IPS-18a (cell line): Measurements from ENCODE around the gene GLIS2.

ENCODE experiments used
- H3K27ac ChIP-seq: one replicate; pipeline ENCODE4 v1.5.1; 2013; ENCODE audit warnings: low read length
- H3K27me3 ChIP-seq: one replicate; pipeline ENCODE4 v1.6.1; 2013; ENCODE audit warnings: mild to moderate bottlenecking, low read length; ENCODE audit not compliant: control insufficient read depth, insufficient read depth
- H3K36me3 ChIP-seq: one replicate; pipeline ENCODE4 v1.6.1; 2013; ENCODE audit warnings: low read depth, low read length; ENCODE audit not compliant: control insufficient read depth
- H3K4me1 ChIP-seq: one replicate; pipeline ENCODE4 v1.6.1; 2013; ENCODE audit warnings: low read depth, low read length; ENCODE audit not compliant: control insufficient read depth
- H3K4me3 ChIP-seq: one replicate; pipeline ENCODE4 v1.5.1; 2013; ENCODE audit warnings: low read length
- H3K9ac ChIP-seq: one replicate; pipeline ENCODE4 v1.6.1; 2013; ENCODE audit warnings: mild to moderate bottlenecking, low read length, moderate library complexity
- H3K9me3 ChIP-seq: one replicate; pipeline ENCODE4 v1.6.1; 2013; ENCODE audit warnings: low read depth, low read length; ENCODE audit not compliant: control insufficient read depth

GLIS2 gene

GRCh38 chr16:4351880-4352279 is 36.0 kb downstream of the GLIS2 start:
- no peak overlapping the region for H3K4me3 ChIP-seq
- H3K27ac ChIP-seq = no peak overlapping the region

GRCh38 chr16:4352843-4353242 is 37.0 kb downstream of the GLIS2 start:
- peaks cover 4% of the 10 kb centered on the region for H3K4me1 ChIP-seq
- no peaks in the 10 kb centered on the region for H3K9me3 ChIP-seq
- H3K36me3 ChIP-seq = no peaks in the 10 kb centered on the region
- no peak overlapping the region for H3K9ac ChIP-seq
- H3K27ac ChIP-seq = no peak overlapping the region
- no peak overlapping the region for H3K4me3 ChIP-seq
- peaks cover 4% of the 10 kb centered on the region for H3K27me3 ChIP-seq

More at GRCh38 chr16:4351880-4352279, 36.0 kb downstream of the GLIS2 start:
- Histone ChIP-seq H3K36me3 (no peaks in the 10 kb centered on the region), H3K9me3 (no peaks in the 10 kb centered on the region), H3K27me3 (peaks cover 4% of the 10 kb centered on the region), H3K4me1 (peaks cover 4% of the 10 kb centered on the region), H3K9ac (no peak overlapping the region)

DNA sequence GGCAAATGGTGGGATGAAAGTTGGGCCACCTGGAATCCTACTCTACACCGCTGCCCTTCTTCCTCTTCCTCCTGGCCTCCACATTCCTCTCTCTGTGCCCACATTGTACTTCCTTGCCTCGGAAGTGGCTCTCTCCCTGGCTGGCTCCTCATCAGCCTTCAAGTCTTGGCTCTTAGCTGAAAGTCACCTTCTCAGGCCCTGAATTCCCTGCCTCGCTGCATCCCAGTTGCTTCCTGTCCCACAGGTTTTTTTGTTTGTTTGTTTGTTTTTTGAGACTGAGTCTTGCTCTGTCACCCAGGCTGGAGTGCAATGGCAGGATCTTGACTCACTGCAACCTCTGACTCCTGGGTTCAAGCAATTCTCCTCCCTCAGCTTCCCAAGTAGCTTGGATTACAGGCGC is 37.8 kb downstream of the GLIS2 start:
- H3K9ac ChIP-seq = no peak overlapping the region
- no peak overlapping the region for H3K4me3 ChIP-seq
- H3K9me3 ChIP-seq = no peaks in the 10 kb centered on the region
- H3K4me1 ChIP-seq = peaks cover 4% of the 10 kb centered on the region
- H3K27ac ChIP-seq = no peak overlapping the region
- no peaks in the 10 kb centered on the region for H3K36me3 ChIP-seq
- H3K27me3 ChIP-seq = peaks cover 4% of the 10 kb centered on the region

DNA sequence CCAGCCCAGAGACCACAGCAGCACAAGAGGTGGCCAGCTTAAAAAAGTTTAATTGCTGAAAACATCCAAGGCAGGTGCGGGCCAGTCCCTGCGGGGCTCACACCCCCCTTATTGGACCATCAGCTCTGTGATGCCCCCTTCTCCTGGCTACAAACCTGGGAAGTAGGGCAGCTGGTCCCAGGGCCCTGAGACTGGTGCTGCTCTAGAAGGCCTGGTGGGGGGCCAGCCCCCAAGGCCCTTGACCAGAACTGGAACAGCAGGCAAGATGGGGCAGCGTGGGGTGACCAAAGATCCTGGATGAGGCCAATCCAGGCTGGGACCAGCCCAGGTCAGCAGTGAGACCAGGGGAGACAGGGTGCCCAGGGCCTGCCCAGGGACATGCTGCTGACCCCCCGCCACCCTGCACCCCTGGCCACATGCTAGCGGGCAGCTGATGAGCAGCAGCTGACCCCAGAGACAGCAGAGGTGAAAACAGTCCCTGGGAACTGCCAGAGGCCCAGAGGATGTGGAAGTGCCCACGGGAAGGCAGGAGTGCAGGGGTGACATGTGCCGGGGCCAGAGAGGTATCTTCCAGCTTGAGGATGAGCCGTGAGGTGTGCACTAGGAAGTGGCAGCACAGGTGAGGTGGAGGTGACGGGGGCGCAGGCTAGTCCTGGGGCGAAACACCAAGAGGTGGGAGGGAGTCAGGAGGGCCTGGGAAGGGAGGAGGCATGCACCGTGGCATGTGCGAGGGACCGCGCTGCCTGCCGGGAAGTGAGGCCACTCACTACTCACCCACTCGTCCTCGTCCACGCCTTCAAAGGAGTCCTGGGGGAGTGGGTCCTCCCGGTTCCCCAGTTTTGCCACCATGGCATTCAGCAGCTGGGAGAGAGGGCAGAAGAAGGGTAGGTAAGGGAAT is 38.9 kb downstream of the GLIS2 start:
- Histone ChIP-seq H3K27ac (no peak overlapping the region), H3K4me3 (no peak overlapping the region), H3K27me3 (peaks cover 4% of the 10 kb centered on the region), H3K9ac (no peak overlapping the region), H3K4me1 (peaks cover 4% of the 10 kb centered on the region), H3K36me3 (no peaks in the 10 kb centered on the region), H3K9me3 (no peaks in the 10 kb centered on the region)

DNA sequence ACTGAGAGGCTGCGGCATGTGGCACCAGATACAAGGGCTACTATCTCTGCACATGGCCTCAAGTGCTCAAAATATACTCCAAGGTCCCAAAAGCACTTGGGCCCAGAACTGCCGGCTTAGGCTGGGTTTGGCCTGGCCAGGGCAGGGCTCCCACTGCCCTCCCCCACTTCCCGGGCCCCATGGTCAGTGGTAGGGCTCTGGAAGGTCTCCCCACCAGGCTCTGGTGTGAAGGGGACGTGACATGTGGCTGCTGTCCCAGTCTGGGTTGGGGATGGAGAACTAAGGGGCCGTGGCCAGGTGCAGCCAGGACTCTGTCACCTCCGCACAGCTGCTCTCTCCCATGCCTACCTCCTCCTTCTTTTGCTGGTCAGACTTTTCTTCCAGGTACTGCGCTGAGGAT is 41.0 kb downstream of the GLIS2 start:
- Histone ChIP-seq H3K36me3 (no peaks in the 10 kb centered on the region), H3K27me3 (no peaks in the 10 kb centered on the region), H3K4me3 (no peak overlapping the region), H3K4me1 (no peaks in the 10 kb centered on the region), H3K9ac (no peak overlapping the region), H3K9me3 (no peaks in the 10 kb centered on the region), H3K27ac (no peak overlapping the region)

DNA sequence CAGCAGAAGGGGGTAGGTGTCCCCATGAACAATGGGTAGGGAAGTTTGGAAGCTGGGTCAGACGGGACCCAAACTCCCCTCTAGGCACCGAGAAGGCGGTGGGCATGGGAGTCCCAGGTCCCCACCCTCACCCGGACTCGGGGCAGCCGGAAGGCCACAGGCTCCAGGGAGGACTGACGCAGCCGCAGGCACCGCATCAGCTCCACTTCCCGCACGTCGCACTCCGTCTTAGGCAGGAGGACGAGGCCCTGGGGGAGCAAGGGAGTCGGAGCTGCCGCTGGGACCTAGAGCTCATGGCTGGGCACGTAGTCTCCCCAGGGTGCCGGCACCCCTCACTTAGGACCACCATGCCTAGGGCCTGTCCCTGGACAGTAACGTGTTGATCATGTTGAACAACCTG is 42.4 kb downstream of the GLIS2 start:
- H3K36me3 ChIP-seq = no peaks in the 10 kb centered on the region

GRCh38 chr16:4358831-4359561 is 43.1 kb downstream of the GLIS2 start:
- H3K4me1 ChIP-seq = no peaks in the 10 kb centered on the region
- no peak overlapping the region for H3K4me3 ChIP-seq
- H3K27me3 ChIP-seq = no peaks in the 10 kb centered on the region
- no peaks in the 10 kb centered on the region for H3K9me3 ChIP-seq
- no peak overlapping the region for H3K9ac ChIP-seq
- no peak overlapping the region for H3K27ac ChIP-seq
- H3K36me3 ChIP-seq = no peaks in the 10 kb centered on the region

More for the DNA sequence above, 42.4 kb downstream of the GLIS2 start:
- Histone ChIP-seq H3K9me3 (no peaks in the 10 kb centered on the region), H3K4me3 (no peak overlapping the region), H3K4me1 (no peaks in the 10 kb centered on the region), H3K27me3 (no peaks in the 10 kb centered on the region), H3K27ac (no peak overlapping the region), H3K9ac (no peak overlapping the region)

- Histone ChIP-seq H3K27me3 (no peaks in the 10 kb centered on the region), H3K9me3 (no peaks in the 10 kb centered on the region), H3K9ac (no peak overlapping the region), H3K36me3 (no peaks in the 10 kb centered on the region), H3K4me3 (no peak overlapping the region), H3K27ac (no peak overlapping the region), H3K4me1 (no peaks in the 10 kb centered on the region)
Measured at GRCh38 chr16:4359914-4360313, 44.0 kb downstream of the GLIS2 start.

DNA sequence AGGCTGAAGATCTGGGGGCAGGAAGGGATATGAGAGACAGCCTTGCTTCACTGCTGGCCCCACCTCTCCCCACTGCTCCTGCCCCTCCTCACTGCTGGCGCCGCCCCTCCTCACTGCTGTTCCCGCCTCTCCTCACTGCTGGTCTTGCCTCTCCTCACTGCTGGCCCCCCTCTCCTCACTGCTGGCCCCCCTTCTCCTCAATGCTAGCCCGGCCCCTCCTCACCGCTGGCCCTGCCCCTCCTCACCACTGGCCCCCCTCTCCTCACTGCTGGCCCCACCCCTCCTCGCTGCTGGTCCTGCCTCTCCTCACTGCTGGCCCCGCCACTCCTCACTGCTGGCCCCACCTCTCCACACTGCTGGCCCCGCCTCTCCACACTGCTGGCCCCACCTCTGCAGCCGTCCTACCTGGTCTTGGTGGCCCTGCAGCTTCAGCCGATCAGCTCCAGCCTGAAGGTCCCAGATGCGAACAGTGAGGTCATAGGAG is 44.7 kb downstream of the GLIS2 start:
- H3K27me3 ChIP-seq = no peaks in the 10 kb centered on the region
- H3K36me3 ChIP-seq = no peaks in the 10 kb centered on the region
- no peaks in the 10 kb centered on the region for H3K9me3 ChIP-seq
- no peak overlapping the region for H3K27ac ChIP-seq
- no peak overlapping the region for H3K4me3 ChIP-seq
- no peaks in the 10 kb centered on the region for H3K4me1 ChIP-seq
- no peak overlapping the region for H3K9ac ChIP-seq

GRCh38 chr16:4361033-4361943 is 45.4 kb downstream of the GLIS2 start:
- no peak overlapping the region for H3K27ac ChIP-seq
- no peaks in the 10 kb centered on the region for H3K9me3 ChIP-seq
- no peaks in the 10 kb centered on the region for H3K27me3 ChIP-seq
- H3K9ac ChIP-seq = no peak overlapping the region
- no peaks in the 10 kb centered on the region for H3K4me1 ChIP-seq
- no peak overlapping the region for H3K4me3 ChIP-seq
- no peaks in the 10 kb centered on the region for H3K36me3 ChIP-seq

- Histone ChIP-seq H3K36me3 (no peaks in the 10 kb centered on the region), H3K4me3 (no peak overlapping the region), H3K27me3 (no peaks in the 10 kb centered on the region), H3K9me3 (no peaks in the 10 kb centered on the region), H3K27ac (no peak overlapping the region), H3K9ac (no peak overlapping the region), H3K4me1 (no peaks in the 10 kb centered on the region)
Measured at GRCh38 chr16:4361944-4362311, 46.1 kb downstream of the GLIS2 start.
